NCI-H345 treated with DMSO at 0.1 percent for 48 hours (cell line): Measurements from ENCODE around the gene SLC27A1.
"Not testable (repeated sequence)": the region's sequence is repeated elsewhere in the genome, so short reads cannot be mapped to it uniquely, and the experiment has no call there.

Experiments
- DNase-seq: peaks from one replicate; lab custom pipeline; 2025; ENCODE audit not compliant: unreplicated experiment; lab: John Stamatoyannopoulos, UW

SLC27A1 gene

GRCh38 chr19:17456127-17456526 is 14.2 kb upstream of the SLC27A1 start:
- no peak for DNase-seq

GRCh38 chr19:17457616-17458015 is 12.7 kb upstream of the SLC27A1 start:
- no peak for DNase-seq

GRCh38 chr19:17458970-17459369 is 11.4 kb upstream of the SLC27A1 start:
- DNase-seq = no peak

- no peak for DNase-seq
Observed at GRCh38 chr19:17460372-17461230, 9.7 kb upstream of the SLC27A1 start, which contains the start of gene NXNL1. NXNL1 (minus strand) TSS chr19:17460926; CDS start chr19:17460869, 57 bp downstream.

- no peak for DNase-seq
Observed at GRCh38 chr19:17466487-17466850, 3.9 kb upstream of the SLC27A1 start.

- no peak for DNase-seq
Observed at GRCh38 chr19:17467471-17468301, 2.6 kb upstream of the SLC27A1 start.

GRCh38 chr19:17468302-17469091 is 1.8 kb upstream of the SLC27A1 start:
- no peak for DNase-seq

GRCh38 chr19:17469092-17469480 is 1.2 kb upstream of the SLC27A1 start:
- no peak for DNase-seq

- no peak for DNase-seq
Observed at GRCh38 chr19:17469481-17470067, 750 bp upstream of the SLC27A1 start.

GRCh38 chr19:17471410-17472125 is 1.2 kb downstream of the SLC27A1 start:
- no peak for DNase-seq

GRCh38 chr19:17473041-17473440 is 2.7 kb downstream of the SLC27A1 start:
- DNase-seq = no peak

- not testable (repeated sequence) for DNase-seq
Observed at GRCh38 chr19:17475011-17475540, 4.8 kb downstream of the SLC27A1 start.

- no peak for DNase-seq
Observed at GRCh38 chr19:17475541-17476115, 5.3 kb downstream of the SLC27A1 start.

- no peak for DNase-seq
Observed at GRCh38 chr19:17479325-17479791, 9.0 kb downstream of the SLC27A1 start.

- DNase-seq = no peak
Observed at GRCh38 chr19:17481986-17482385, 11.7 kb downstream of the SLC27A1 start.

- no peak for DNase-seq
Observed at GRCh38 chr19:17482877-17483604, 12.7 kb downstream of the SLC27A1 start.

GRCh38 chr19:17483605-17484002 is 13.3 kb downstream of the SLC27A1 start:
- no peak for DNase-seq

GRCh38 chr19:17484520-17485185 is 14.3 kb downstream of the SLC27A1 start:
- no peak for DNase-seq
